GM21717 (cell line): ENCODE data around the gene HS3ST4.

Experiments
- ATAC-seq: cut with Tn5 transposase; IDR thresholded peaks from one replicate; pipeline ENCODE4 v1.9.1; 2021; ENCODE audit warnings: mild to moderate bottlenecking, moderate library complexity; ENCODE audit not compliant: unreplicated experiment

Gene HS3ST4

GRCh38 chr16:25691519-25692091, at the start of gene HS3ST4:
HS3ST4 (plus strand) TSS chr16:25691959.
- ATAC-seq = no peak

GRCh38 chr16:25643633-25644032, 48.1 kb upstream of the HS3ST4 start:
- no peak for ATAC-seq

GRCh38 chr16:25656639-25657038, 35.1 kb upstream of the HS3ST4 start:
- no peak for ATAC-seq

- no peak for ATAC-seq
Measured at GRCh38 chr16:25676820-25677219, 14.9 kb upstream of the HS3ST4 start.

GRCh38 chr16:25679511-25679910, 12.2 kb upstream of the HS3ST4 start:
- no peak for ATAC-seq

- ATAC-seq = no peak
Measured at GRCh38 chr16:25689137-25689836, 2.5 kb upstream of the HS3ST4 start.

- ATAC-seq = no peak
Measured at GRCh38 chr16:25690552-25691143, 1.1 kb upstream of the HS3ST4 start.

GRCh38 chr16:25692351-25692741, 587 bp downstream of the HS3ST4 start:
- no peak for ATAC-seq

GRCh38 chr16:25692742-25693508, 1.2 kb downstream of the HS3ST4 start:
- no peak for ATAC-seq

- no peak for ATAC-seq
Measured at GRCh38 chr16:25693631-25694030, 1.9 kb downstream of the HS3ST4 start.

GRCh38 chr16:25699069-25699468, 7.3 kb downstream of the HS3ST4 start:
- no peak for ATAC-seq

- no peak for ATAC-seq
Measured at GRCh38 chr16:25700547-25700946, 8.8 kb downstream of the HS3ST4 start.

GRCh38 chr16:25707553-25707952, 15.8 kb downstream of the HS3ST4 start:
- no peak for ATAC-seq

GRCh38 chr16:25707982-25708583, 16.3 kb downstream of the HS3ST4 start:
- no peak for ATAC-seq

- ATAC-seq = no peak
Measured at GRCh38 chr16:25709213-25709612, 17.5 kb downstream of the HS3ST4 start.

GRCh38 chr16:25713785-25714570, 22.2 kb downstream of the HS3ST4 start:
- ATAC-seq = no peak

- ATAC-seq = no peak
Measured at GRCh38 chr16:25716186-25716585, 24.4 kb downstream of the HS3ST4 start.

- ATAC-seq = no peak
Measured at GRCh38 chr16:25721439-25721838, 29.7 kb downstream of the HS3ST4 start.

- no peak for ATAC-seq
Measured at GRCh38 chr16:25726430-25727098, 34.8 kb downstream of the HS3ST4 start.
